Stomach (tissue), 4 donors: ENCODE measurements around the gene PTPRU.

Experiments
- CTCF ChIP-seq, 7 experiments: fragments of 450-650 bp in 4 of 7; fragments of 200-600 bp in 3 of 7; sonication (generic) in 3 of 7; IDR thresholded peaks; one replicate each; pipeline ENCODE4 v1.5.1; 2016 to 2019; ENCODE audit warnings: antibody characterized with exemption in 7 of 7, control low read depth in 2 of 7, mild to moderate bottlenecking in 1 of 7
- EP300 ChIP-seq: sonication (generic); formaldehyde crosslinking; IDR thresholded peaks from one replicate; pipeline ENCODE4 v1.6.1; 2017; ENCODE audit warnings: antibody characterized with exemption
- POLR2A ChIP-seq, 4 donors: fragments of 450-650 bp; IDR thresholded peaks; one replicate each; pipeline ENCODE4 v1.6.1; 2016; ENCODE audit warnings: antibody characterized with exemption in 4 of 4, control low read depth in 2 of 4, mild to moderate bottlenecking in 1 of 4, moderate library complexity in 1 of 4
- POLR2AphosphoS5 ChIP-seq, 3 donors: sonication (generic); formaldehyde crosslinking; IDR thresholded peaks; one replicate each; pipeline ENCODE4 v1.6.1; 2016; ENCODE audit warnings: antibody characterized with exemption in 3 of 3

- TF ChIP-seq POLR2AphosphoS5 (IDR thresholded peaks at IDR 0.05) (no peak), CTCF (IDR thresholded peaks at IDR 0.05) (no peak), EP300 (no peak), POLR2A (IDR thresholded peaks at IDR 0.05) (no peak)
Measured at GRCh38 chr1:29282924-29283803, 46.8 kb downstream of the PTPRU start.
